GF-D8 (cell line): ENCODE results near the gene ISM1.
"Not testable (repeated sequence)": the region's sequence is repeated elsewhere in the genome, so short reads cannot be mapped to it uniquely, and the experiment has no call there.

ENCODE experiments used
- DNase-seq: peaks from one replicate; lab custom pipeline; 2025; lab: John Stamatoyannopoulos, UW

ISM1 gene

DNA sequence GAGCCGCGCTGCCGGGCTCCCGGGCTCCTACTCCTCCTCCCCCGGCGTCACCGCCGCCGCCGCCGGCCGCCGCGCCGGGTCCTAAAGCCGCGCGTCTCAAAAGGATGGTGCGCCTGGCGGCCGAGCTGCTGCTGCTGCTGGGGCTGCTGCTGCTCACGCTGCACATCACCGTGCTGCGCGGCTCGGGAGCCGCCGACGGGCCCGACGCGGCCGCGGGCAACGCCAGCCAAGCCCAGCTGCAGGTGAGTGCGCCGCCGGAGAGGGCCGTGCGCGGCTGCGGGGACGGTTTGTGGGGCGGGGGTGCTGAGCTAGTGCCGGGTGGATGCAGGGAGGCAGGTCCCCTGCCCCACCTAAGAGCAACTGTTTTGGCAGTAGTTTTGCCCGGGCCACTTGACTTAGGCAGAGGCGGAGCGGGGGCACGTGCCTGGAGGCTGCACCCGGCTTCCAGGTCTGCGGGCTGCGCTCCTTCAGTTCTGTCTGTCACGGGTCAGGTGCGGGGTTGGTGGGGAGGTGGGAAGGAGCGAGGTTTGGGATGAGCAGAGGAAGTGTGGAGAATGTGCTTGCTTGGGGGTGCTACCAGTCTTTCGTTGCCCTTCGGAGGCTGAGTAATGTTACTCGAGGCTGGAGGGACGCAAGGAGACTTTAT is 722 bp downstream of the ISM1 start:
- DNase-seq = no peak

DNA sequence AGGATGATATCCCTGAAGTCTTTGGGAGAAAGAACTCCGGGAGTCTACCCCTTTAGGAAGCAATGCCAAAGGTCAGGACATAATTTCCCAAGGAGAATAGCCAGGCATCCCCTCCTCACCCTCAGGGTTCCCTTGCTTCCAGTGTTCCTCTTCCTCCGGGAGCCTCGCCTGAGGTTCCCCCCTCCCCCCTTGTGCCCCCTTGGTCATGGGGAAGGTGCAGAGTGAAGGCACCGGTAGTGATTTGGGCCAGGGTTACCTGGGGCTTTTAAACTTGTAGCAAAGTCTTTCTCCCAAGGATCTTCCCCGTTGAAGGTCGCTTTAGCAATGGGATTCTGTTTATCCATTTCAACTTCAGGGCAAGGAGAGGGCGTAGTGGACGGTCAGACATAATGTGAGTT is 1.2 kb downstream of the ISM1 start:
- DNase-seq = no peak

DNA sequence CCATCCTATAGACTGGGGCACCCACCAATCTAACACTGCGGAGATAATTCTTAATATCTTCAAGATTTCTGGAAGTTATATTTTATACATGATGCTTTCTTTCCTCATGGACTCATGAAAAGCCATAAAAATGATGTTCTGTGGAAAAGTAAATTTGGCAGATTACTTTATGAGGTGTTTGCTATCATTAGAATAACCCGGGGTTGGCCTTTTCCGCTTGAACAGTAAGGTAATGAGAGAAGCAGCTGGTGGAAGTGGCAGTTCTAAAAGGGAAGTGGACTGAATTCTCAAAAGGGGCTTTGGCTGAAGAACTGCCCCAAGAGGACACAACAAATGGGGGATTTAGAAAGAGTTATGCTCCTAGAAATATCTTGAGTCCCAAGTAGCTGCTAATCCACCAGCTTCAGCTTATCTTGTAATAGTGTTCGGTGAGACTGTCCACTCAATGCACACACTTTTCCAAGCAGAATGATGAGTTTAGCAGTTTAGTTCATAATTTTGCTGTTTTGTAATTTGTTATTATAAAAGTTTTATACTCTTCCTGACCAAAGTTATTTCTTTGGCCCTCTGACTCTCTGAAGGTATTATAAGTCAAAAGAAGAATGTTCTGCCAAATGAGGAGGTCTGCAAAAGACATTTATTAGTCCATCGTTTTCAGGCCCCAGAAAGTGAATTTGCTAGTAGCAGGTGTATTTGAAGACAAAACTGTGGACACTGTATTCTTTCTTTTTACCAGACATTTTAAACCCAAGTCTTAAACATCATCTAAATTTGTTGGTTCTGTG is 2.9 kb downstream of the ISM1 start:
- DNase-seq = no peak

DNA sequence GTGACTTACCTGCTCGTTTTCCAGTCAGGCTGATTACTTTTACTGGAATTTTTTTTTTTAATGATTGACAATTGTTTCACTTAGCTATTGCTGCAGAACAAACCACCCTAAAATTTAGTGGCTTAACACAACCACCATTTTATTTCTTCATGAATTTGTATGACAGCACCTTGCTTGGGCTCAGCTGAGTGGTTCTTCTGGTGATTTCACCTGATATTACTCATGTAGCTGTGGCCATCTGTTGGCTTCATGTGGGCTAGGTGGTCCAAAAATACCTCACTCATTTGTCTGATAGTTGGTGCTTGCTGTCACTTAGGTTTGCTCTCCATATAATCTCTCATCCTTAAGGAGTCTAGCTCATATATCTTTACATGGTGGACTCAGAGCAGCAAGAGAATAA is 5.3 kb downstream of the ISM1 start:
- no peak for DNase-seq

DNA sequence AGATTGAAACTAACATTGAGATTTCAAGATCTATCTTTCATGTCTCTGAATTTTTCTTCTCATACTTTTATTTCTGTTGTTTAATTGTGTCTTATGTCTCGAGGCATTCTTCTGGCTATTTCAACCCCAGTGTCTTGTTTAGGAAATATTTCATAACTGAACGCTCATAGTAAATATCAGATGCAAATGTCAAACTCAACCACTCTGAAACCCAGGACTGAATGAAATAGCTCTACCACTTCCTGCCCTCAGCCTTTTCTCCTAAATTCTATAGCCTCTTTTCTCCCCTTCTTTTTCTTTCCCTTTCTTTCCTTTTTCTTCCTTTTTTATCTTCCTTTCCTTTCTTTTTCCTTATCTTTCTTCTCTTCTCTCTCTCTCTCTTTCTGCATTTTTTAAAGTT is 7.7 kb downstream of the ISM1 start:
- no peak for DNase-seq

DNA sequence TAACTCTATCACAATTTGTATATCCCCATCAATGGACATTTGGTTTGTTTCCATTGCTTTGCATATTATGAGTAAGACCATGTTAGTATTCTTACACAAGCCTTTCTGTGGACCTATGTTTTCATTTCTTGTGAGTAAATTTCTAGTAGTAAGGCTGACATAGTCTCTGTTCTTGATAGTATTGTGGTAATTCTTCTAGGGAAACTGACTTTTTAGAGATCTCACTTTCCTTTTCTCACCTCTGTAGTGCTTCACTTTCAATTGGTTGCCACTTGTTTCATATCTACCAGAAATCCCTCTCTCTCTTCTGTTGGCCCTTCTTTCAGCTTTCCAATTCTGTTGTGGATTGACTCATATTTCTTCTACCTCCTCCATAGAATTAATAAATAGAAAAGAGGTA is 8.5 kb downstream of the ISM1 start:
- DNase-seq = no peak

DNA sequence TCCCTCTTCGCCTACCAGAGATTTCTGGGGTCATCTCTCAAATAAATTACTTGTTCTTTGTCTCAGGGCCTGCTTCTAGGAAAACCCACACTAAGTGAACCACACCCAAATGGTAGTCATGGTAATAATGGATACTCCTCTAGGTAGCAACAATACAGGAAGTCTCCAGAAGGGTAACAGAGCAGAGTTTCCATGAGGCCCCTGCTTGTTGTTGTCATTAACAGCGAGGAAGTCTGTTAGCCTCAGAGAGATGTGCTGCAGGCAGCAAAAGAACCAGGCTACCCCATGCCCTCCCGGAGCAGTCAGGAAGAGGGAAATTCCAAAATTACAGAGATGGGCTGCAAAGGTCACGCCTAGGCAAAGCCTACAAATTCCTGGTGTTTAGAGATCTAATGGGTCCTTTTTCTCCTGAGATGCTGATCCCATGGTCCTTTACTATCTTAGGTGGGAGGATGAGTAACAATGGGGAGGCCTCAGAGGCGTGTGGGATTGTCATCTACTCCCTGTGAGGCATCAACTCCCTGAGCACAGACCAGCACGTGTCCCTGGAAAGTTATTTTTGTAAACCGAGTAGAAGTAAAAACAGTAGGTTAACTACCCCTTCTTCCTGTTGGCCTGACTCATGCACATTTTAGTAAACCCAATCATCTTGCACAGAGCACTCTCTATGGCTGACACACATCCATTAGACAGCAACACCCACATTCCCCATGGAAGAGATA is 10.1 kb downstream of the ISM1 start:
- no peak for DNase-seq

DNA sequence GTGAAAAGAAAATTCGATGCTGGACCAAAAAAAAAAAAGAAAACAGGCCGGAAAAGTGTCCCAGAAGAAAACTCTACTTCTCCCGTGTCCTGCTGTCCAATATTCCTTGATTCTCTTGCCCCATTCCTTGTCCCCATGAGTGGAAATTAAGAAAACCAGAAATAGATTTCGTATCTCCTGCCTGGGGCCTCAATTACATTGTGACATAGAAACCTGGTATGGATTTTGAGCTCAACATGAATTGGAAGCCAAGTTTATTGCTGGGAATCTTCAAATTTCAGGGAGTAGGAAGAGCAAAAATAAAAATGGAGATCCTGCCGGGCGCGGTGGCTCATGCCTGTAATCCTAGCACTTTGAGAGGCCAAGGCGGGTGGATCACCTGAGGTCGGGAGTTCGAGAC is 11.9 kb downstream of the ISM1 start:
- no peak for DNase-seq

DNA sequence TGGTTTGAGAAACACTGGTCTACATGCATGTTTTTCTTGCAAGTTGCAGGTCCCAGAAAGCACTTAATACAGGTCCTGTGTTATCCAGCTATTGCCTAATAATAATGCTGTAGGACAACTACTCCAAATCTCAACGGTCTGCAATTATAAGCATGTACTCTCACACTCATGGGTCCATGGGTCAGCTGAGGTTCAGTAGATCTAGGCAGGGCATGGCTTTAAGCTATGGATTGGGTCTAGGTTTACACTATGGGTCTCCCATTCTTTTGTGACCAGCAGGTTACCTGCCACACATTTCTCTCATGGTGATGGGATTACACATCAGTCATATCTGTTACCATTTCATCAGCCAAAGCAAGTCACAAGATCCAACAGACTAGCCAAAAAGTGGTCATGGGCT is 13.9 kb downstream of the ISM1 start:
- no peak for DNase-seq

DNA sequence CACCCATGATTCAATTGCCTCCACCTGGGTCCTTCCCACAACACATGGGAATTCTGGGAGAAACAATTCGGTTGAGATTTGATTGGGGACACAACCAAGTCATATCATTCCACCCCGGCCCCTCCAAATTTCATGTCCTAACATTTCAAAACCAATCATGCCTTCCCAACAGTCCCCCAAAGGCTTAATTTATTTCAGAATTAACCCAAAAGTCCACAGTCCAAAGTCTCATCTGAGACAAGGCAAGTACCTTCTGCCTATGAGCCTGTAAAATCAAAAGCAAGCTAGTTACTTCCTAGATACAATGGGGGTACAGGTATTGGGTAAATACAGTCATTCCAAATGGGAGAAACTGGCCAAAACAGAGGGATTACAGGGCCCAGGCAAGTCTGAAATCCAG is 15.3 kb downstream of the ISM1 start:
- DNase-seq = not testable (repeated sequence)

DNA sequence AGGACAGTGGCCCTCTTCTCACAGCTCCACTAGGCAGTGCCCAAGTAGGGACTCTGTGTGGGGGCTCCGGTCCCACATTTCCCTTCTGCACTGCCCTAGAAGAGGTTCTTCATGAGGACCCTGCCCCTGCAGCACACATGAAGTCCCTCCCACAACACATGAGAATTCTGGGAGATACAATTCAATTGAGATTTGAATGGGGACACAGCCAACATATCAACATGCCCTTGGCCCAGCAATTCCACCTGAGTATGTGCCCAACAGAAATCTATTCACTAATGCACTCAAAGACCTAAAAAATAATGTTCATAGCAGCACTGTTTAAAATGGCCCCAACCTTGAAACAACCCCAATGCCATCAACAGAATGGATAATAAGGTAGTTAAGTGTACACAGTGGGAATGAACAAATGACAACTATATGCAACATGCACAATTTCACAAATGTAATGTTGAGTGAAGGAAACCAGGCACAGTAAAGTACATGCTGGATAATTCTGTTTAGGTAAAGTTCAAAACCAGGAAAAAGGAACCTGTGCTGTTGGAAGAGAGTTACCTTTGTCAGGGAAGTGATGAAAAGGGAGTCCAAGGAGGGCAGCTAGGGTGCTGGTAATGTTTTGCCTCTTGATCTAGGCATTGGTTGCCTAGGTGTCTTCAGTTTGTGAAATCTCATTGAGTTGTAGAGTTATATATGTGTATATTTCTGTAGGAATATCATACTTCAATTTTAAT is 16.1 kb downstream of the ISM1 start:
- no peak for DNase-seq

DNA sequence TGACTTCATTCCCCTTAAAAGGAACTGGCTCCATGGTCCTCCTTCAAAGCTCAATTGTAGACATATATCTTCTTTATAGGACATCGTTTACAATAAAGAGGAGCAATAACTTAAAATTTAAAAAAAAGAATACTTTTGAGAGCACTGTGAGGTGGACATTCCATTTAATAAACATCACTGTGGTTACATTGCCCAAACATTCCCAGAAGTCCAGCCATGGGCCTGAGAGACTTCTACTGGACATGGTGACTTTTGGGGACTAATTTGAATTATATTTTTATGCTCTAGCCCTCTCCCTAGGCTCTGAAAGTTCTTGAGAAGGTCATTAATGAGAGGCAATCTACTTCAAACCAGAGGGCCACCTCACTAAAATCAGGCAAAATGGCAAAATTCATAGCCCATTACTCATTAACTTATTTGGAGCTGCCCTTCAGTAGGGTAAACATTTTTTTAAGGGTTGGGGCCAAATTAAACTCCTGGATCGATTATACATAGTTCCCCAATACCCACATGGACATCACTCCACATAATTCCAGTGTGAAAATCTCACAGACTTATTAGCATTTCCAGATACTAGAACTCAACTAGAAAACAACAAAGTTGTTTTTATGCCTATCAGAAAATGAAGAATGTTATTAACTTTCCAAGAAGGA is 17.1 kb downstream of the ISM1 start:
- no peak for DNase-seq

DNA sequence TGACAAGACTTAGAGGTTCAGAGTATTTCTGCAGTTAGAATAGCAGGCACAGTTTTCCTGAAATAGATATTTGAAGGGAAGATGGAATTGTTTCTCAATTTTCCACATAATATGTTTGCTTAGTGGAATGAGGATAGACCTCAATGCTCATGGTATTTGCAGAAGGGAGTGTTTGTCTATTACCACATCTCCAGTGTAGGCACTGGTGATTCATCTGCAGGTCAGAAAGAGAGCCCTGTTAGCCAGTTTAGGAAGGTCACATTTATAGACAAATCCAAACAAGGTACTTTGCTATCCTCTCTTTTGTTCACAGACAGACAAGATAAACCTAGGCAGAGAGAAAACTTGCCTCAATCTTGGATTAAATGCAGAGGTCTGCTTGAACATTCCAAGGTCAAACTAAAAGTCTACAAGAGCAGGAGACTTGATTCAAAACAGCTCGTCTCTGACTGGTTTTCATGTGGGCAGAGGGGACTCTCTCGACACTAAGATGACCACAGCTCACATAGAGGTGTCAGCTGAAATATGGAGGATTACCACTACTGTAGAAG is 22.8 kb downstream of the ISM1 start:
- no peak for DNase-seq

DNA sequence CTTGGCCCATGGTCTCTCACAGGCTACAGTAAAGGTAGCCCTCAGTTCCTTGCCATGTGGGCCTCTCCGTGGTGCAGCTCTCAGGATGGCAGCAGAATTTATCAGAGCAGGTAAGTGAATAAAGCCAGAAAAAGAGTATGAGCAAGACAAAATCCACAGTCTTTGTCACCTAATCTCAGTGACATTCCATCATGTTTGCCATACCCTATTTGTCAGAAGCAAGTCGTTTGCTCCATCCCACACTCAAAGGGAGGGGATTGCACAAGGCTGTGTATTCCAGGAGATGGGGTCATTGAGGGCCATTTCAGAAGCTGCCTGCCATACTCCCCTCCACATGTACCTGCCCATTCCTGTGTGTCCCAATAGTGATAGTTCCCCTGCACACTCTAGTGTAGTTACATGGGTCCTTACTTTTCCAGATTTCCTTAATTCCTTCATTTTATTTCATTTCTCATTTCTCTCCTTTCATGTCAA is 24.2 kb downstream of the ISM1 start:
- no peak for DNase-seq

DNA sequence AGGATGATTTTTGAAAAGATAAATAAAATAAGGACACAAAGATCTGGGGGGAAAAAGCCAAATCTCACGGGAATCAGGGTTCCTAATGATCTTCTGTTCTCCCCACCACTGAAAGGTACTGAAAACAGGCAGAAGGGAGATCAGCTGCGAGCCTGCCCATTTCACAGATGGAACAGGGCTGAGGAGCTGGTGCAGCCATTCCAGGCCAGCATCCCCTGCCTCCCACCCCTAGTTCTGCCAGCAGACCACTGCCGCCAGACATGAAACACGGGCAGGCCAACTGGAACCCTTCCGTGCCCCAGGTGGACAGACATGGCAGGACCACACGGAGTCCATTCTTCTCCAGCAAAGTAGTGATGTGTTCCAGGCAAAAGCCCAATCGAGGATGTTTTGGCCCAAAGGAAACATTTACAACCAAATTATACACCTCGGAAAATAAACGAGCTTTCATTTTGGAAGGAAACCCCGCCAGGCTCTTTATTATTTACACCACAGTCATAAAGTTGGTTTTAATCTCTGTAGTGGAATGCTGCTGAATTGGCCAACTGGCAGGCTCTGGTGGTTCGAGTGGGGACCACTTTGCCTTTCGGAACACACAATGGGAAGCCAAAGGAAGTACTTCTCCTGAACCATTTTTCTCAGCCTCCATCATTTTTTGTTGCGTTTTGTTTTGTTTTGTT is 28.2 kb downstream of the ISM1 start:
- no peak for DNase-seq

DNA sequence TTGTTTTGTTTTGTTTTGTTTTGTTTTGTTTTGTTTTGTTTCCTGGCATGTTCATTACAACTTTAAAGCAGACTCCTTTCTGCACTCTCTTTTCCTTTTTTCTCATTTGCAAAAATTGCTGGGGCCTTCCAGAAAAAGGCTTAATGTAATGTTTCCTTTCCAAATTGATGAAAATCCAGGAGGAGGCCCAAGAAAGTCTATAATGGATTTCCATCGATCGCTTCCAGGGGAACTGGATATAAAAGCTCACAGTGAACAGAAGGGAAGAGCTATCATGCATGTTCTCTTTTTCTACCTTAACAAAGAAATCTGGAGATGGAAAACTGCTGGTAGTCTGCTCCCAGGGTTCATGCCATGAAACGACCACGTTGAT is 28.7 kb downstream of the ISM1 start:
- DNase-seq = no peak

DNA sequence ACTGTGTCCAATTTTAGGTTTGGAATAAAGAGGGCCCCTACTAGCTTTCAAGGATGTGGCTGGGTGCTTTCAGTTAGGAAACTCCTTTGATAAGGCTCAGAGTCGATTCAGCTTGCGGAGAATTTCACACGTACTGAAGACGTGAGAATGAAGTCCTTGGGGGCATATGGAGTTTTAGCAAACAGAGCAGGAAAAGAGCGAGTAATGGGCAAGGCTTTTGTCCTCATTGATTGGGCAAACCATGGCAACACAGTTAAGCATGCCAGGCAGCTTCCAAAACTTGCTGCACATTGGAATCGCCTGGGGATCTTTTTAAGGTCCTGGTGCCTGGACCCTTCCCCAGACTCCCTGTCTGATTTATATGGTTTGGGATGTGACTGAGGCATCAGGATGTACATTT is 29.2 kb downstream of the ISM1 start:
- DNase-seq = no peak

DNA sequence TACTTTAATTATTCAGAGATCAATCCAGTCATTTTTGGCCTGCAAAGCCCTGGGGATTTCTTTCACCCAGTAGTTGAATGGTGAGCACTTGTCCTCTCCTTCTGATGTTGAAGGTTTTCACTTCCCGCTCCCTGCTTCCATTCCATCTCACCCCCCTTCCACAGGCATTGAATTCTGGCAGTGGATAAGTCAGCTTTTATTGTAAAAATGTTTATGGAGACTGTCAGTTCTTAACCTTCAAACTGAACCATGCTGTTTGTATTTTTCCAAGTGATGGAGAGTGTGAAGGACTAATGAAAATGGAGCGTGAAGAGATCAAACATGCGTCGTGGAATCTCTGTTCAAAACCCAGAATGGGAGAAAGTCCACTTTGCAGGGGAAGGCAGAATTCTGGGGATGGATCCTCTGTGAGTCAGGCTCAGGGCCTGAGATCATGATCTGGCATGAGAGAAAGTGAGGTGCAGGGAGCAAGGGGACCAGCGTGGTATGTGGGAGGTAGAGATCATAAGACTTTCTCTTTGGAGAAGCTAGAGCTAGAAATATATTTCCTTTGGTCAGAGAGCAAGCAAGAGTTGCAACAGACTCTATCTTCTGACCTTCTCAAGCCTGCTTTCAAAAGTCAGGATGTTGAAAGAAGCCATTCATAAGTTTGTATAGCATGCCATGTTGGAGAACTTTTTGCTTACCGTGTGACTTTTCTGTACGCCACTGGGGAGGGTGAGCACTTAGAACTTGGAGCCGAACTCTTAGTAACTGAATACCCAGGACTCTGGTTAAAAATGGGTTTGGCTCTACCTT is 30.2 kb downstream of the ISM1 start:
- no peak for DNase-seq

DNA sequence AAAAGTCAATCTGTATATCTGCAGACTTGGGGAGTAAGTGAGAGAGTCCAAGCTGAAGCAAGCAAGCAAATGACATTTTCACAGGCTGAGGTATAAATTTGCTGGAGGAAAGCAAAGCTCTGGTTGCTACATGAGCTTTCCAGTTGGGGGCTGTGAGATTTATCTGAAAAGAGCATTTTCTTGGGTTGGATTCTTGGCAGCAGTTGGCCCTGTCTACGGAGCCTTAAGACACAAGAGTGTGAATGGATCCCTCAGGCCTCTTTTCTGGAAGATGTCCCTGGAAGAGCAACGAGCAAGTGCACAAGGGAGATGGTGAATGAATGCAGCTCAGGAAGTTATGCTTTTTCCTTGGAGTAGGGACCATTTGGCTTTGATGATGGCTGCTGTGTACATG is 30.8 kb downstream of the ISM1 start:
- no peak for DNase-seq

DNA sequence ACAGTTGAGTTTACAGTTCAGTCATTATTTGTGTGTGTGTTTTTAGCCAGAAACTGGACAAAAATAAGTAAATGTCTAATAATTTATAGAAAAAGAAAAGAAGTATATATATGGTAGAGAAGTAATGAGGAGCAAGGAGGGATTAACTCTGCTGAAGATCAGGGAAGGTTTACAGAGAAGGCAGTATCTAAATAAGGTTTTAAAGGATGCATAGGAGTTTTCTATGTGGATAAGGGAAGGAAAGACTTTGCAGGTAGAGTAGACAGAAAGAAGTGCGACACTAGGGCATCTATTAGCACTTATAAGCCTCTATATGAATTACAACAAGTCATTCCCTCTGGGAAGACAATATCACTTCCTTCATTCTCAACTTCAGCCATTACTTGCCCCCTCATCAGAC is 34.3 kb downstream of the ISM1 start:
- DNase-seq = no peak
